GM12872 (cell line): Measurements from ENCODE around the gene ENPP6.

ENCODE experiments used
- CTCF ChIP-seq: IDR thresholded peaks from 3 replicates; pipeline ENCODE4 v1.5.1; 2011; ENCODE audit warnings: low read depth, mild to moderate bottlenecking, low read length, moderate library complexity; ENCODE audit not compliant: insufficient read depth

ENPP6 gene

GRCh38 chr4:184188443-184189400, 29.0 kb downstream of the ENPP6 start:
- TF ChIP-seq CTCF, result no peak

GRCh38 chr4:184177271-184177670, 40.4 kb downstream of the ENPP6 start:
- TF ChIP-seq CTCF, result no peak

- TF ChIP-seq CTCF, result no peak
Observed at GRCh38 chr4:184174571-184175488, 42.8 kb downstream of the ENPP6 start.

GRCh38 chr4:184171011-184171410, 46.7 kb downstream of the ENPP6 start:
- TF ChIP-seq CTCF, result no peak

- TF ChIP-seq CTCF, result no peak
Observed at GRCh38 chr4:184169225-184169867, 48.3 kb downstream of the ENPP6 start.

GRCh38 chr4:184168406-184169019, 49.2 kb downstream of the ENPP6 start:
- TF ChIP-seq CTCF, result peak; percentile 98
